Measurements from ENCODE around the gene MYRIP. TPM values are rescaled to one million over a fixed set of nuclear protein-coding genes. Genes with fewer than 3 reads are reported as not detected.
"Not testable (repeated sequence)": the region's sequence is repeated elsewhere in the genome, so short reads cannot be mapped to it uniquely, and the experiment has no call there.

The MYRIP gene
- polyA plus RNA-seq (2012; ENCODE audit: low read depth, missing spikeins): not detected

- FAIRE-seq: no peak
- peak; percentile 34 for DNase-seq (ENCODE audit: insufficient read length, low spot score)
- TF ChIP-seq POU2F2 (IDR thresholded peaks at IDR 0.05; ENCODE audit: low read depth, low read length) (no peak), SPI1 (IDR thresholded peaks at IDR 0.05; ENCODE audit: low read depth, low read length) (no peak), TAF1 (IDR thresholded peaks at IDR 0.05; ENCODE audit: low read depth, low read length) (no peak), POLR2A (IDR thresholded peaks at IDR 0.05; ENCODE audit: low read depth, low read length) (no peak), POLR2AphosphoS5 (IDR thresholded peaks at IDR 0.05; ENCODE audit: low read depth, low read length) (no peak)
These were observed at the start of gene MYRIP for GRCh38 chr3:39809181-39809994. Gene MYRIP, plus strand, starts transcription at chr3:39809609. Its CDS starts 91,208 bp downstream, at chr3:39900817.

- TF ChIP-seq TAF1 (IDR thresholded peaks at IDR 0.05; ENCODE audit: low read depth, low read length) (no peak), POLR2AphosphoS5 (IDR thresholded peaks at IDR 0.05; ENCODE audit: low read depth, low read length) (no peak), PAX5 (IDR thresholded peaks at IDR 0.05; ENCODE audit: insufficient read depth, low read length, severe bottlenecking) (no peak), POLR2A (IDR thresholded peaks at IDR 0.05; ENCODE audit: low read depth, low read length) (no peak), POU2F2 (IDR thresholded peaks at IDR 0.05; ENCODE audit: low read depth, low read length) (no peak), SPI1 (IDR thresholded peaks at IDR 0.05; ENCODE audit: low read depth, low read length) (no peak)
- no peak for FAIRE-seq
- no peak for DNase-seq (ENCODE audit: insufficient read length, low spot score)
These were observed 49.1 kb upstream of the MYRIP start for GRCh38 chr3:39760325-39760724.

GRCh38 chr3:39762537-39763070, 46.8 kb upstream of the MYRIP start:
- TF ChIP-seq POLR2AphosphoS5 (IDR thresholded peaks at IDR 0.05; ENCODE audit: low read depth, low read length) (no peak), PAX5 (IDR thresholded peaks at IDR 0.05; ENCODE audit: insufficient read depth, low read length, severe bottlenecking) (no peak), SPI1 (IDR thresholded peaks at IDR 0.05; ENCODE audit: low read depth, low read length) (no peak), POLR2A (IDR thresholded peaks at IDR 0.05; ENCODE audit: low read depth, low read length) (no peak), POU2F2 (IDR thresholded peaks at IDR 0.05; ENCODE audit: low read depth, low read length) (no peak), TAF1 (IDR thresholded peaks at IDR 0.05; ENCODE audit: low read depth, low read length) (no peak)
- DNase-seq (ENCODE audit: insufficient read length, low spot score) (no peak), FAIRE-seq (no peak)

- no peak for DNase-seq (ENCODE audit: insufficient read length, low spot score)
- no peak for FAIRE-seq
- no peak for TF ChIP-seq POLR2A (IDR thresholded peaks at IDR 0.05; ENCODE audit: low read depth, low read length)
- no peak for TF ChIP-seq POU2F2 (IDR thresholded peaks at IDR 0.05; ENCODE audit: low read depth, low read length)
- no peak for TF ChIP-seq PAX5 (IDR thresholded peaks at IDR 0.05; ENCODE audit: insufficient read depth, low read length, severe bottlenecking)
- TF ChIP-seq SPI1 (IDR thresholded peaks at IDR 0.05; ENCODE audit: low read depth, low read length): no peak
- no peak for TF ChIP-seq TAF1 (IDR thresholded peaks at IDR 0.05; ENCODE audit: low read depth, low read length)
- no peak for TF ChIP-seq POLR2AphosphoS5 (IDR thresholded peaks at IDR 0.05; ENCODE audit: low read depth, low read length)
These were observed 46.0 kb upstream of the MYRIP start for GRCh38 chr3:39763390-39763789.

- DNase-seq (ENCODE audit: insufficient read length, low spot score) (no peak), FAIRE-seq (no peak)
- TF ChIP-seq POU2F2 (IDR thresholded peaks at IDR 0.05; ENCODE audit: low read depth, low read length): no peak
These were observed 43.8 kb upstream of the MYRIP start for GRCh38 chr3:39765575-39765974.

GRCh38 chr3:39766433-39766832, 43.0 kb upstream of the MYRIP start:
- TF ChIP-seq POU2F2 (IDR thresholded peaks at IDR 0.05; ENCODE audit: low read depth, low read length) (no peak), PAX5 (IDR thresholded peaks at IDR 0.05; ENCODE audit: insufficient read depth, low read length, severe bottlenecking) (no peak), SPI1 (IDR thresholded peaks at IDR 0.05; ENCODE audit: low read depth, low read length) (no peak), POLR2AphosphoS5 (IDR thresholded peaks at IDR 0.05; ENCODE audit: low read depth, low read length) (no peak), POLR2A (IDR thresholded peaks at IDR 0.05; ENCODE audit: low read depth, low read length) (no peak), TAF1 (IDR thresholded peaks at IDR 0.05; ENCODE audit: low read depth, low read length) (no peak)
- no peak for FAIRE-seq
- no peak for DNase-seq (ENCODE audit: insufficient read length, low spot score)

- FAIRE-seq: not testable (repeated sequence)
These were observed 42.5 kb upstream of the MYRIP start for GRCh38 chr3:39766909-39767308.

GRCh38 chr3:39778168-39778567, 31.2 kb upstream of the MYRIP start:
- DNase-seq (ENCODE audit: insufficient read length, low spot score); FAIRE-seq: not testable (repeated sequence)

More at GRCh38 chr3:39766909-39767308, 42.5 kb upstream of the MYRIP start:
- DNase-seq (ENCODE audit: insufficient read length, low spot score): not testable (repeated sequence)

- TF ChIP-seq PAX5 (IDR thresholded peaks at IDR 0.05; ENCODE audit: insufficient read depth, low read length, severe bottlenecking) (no peak), POLR2A (IDR thresholded peaks at IDR 0.05; ENCODE audit: low read depth, low read length) (no peak), TAF1 (IDR thresholded peaks at IDR 0.05; ENCODE audit: low read depth, low read length) (no peak), POU2F2 (IDR thresholded peaks at IDR 0.05; ENCODE audit: low read depth, low read length) (no peak), SPI1 (IDR thresholded peaks at IDR 0.05; ENCODE audit: low read depth, low read length) (no peak), POLR2AphosphoS5 (IDR thresholded peaks at IDR 0.05; ENCODE audit: low read depth, low read length) (no peak)
- FAIRE-seq (no peak), DNase-seq (ENCODE audit: insufficient read length, low spot score) (no peak)
These were observed 29.7 kb upstream of the MYRIP start for GRCh38 chr3:39779511-39780230.

GRCh38 chr3:39780352-39780751, 29.1 kb upstream of the MYRIP start:
- TF ChIP-seq POLR2AphosphoS5 (IDR thresholded peaks at IDR 0.05; ENCODE audit: low read depth, low read length) (no peak), SPI1 (IDR thresholded peaks at IDR 0.05; ENCODE audit: low read depth, low read length) (no peak), POU2F2 (IDR thresholded peaks at IDR 0.05; ENCODE audit: low read depth, low read length) (no peak), PAX5 (IDR thresholded peaks at IDR 0.05; ENCODE audit: insufficient read depth, low read length, severe bottlenecking) (no peak), POLR2A (IDR thresholded peaks at IDR 0.05; ENCODE audit: low read depth, low read length) (no peak), TAF1 (IDR thresholded peaks at IDR 0.05; ENCODE audit: low read depth, low read length) (no peak)

More at GRCh38 chr3:39780352-39780751, 29.1 kb upstream of the MYRIP start:
- DNase-seq (ENCODE audit: insufficient read length, low spot score): no peak
- FAIRE-seq: no peak

All from GM12891 (cell line).